ENCODE measurements around the gene HPN.
A peak's percentile ranks its signal among the peaks of the same experiment; 100 is the strongest.
"Not testable (repeated sequence)": the region's sequence is repeated elsewhere in the genome, so short reads cannot be mapped to it uniquely, and the experiment has no call there.

The HPN gene

DNA sequence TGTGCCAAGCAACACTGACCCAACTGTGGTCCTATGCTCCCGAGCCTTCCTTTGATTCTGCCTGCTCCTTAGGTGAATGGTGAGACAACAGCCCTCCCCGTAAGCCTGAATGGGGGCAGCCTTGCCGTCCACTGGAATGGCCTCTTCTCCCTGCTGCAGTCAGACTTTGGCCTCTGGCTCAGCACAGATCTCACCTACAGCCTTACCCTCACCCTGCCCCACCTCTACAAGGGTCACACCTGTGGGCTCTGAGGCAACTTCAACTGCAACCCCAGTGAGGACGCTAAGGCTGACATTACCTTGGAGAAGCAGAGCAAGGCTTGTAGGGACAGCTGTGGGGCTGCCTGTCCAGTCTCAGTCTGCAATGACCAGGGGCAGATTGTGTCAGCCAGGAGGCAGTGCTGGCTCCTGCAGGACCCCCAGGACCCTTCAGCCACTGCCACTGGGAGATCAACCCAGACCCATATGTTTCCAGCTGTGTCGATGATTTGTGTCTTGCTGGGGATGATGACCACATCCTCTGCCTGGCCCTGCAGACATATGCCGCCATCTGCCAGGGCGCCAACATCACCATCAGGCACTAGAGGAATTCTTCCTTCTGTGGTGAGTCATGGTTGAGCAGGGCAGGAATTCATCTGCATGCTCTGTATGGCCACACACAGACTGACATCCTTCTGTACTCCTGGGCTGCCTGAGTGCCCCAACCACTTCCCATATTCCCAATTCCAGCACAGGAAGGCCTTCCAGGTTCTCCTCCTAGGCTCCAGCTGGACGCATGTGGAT is 46.8 kb downstream of the HPN start:
- no peak for DNase-seq

DNA sequence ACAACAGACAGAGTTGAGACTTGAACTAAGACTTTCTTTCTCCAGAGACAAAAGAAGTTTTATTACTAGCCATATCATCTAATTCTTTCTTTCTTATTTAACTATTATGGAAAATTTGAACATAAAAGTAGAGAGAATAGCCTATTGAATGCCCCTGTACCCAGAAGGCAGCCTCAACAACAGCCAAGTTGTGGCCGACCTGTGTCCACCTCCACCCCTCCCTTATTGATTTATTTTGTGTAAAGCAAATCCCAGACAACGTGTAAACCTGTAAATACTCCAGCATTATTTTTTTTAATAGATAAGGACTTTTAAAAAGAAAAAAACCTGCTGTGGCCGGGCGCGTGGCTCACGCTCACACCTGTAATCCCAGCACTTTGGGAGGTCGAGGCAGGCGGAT is 48.0 kb downstream of the HPN start:
- no peak for DNase-seq

DNA sequence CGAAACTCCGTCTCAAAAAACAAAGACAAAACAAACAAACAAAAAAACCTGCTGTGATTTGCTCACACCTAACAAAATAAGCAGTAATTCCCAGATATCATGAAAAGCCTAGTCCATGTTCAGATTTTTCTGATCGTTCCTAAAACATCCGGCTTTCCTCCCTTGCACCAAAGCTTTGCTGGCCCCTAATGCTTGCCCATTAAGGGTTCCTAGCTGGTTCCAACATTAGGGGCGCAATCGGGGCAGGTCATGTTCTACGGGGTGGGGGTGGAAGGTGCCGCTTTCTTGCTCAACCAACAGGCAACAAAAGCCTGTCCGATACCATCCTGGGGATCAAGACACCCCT is 48.6 kb downstream of the HPN start:
- DNase-seq = no peak

DNA sequence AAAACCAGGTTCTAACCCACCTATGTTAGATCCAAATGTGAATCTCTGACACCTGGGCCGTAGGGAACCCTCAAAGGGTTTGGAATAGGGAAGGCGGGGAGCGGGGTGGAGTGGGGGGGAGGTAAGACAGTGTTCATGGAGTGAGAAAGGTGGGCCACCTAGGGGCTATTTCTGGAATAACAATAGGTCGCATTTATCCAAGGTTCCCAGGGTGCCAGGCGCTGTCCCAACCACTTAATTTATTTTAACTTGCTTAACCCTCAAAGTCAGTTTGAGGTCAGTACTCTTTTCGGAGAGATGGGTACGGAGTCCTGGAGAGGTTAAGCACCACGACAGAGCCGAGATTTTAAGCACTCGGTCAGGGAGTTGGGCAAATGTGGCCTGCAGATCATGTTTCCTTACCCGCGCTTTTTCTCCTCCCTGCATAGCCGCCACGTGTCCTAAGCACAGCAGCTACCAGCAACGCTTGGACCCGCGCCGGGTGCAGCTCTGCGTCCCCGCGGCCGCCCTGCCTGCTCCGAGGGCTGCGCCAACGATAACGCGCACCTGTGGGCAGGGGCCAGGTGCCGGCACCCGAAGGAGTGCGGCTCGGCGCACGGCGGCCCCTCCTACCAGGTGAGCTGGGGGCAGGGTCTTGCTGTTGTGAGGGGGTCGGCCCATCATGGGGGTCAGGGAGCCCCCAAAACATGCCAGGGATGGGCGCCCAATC is 49.1 kb downstream of the HPN start:
- DNase-seq = peak; percentile 53

DNA sequence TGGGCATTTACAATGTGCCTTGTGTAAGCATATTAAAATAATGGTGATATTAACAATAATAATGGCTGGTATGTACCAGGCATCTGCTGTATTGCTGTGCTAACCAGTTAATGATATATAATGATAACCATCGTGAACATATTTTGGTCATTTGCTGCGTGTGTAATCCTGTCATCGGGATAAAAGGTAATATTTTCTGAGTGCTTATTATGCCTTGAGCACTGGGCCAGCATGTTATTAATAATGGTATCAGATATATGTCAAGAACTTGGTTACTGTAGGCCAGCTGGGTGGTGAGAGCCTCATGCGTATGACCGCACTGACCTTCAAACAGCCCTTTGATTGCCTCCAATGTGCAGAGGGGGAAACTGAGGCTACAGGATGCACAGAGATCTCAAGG is 51.9 kb downstream of the HPN start:
- DNase-seq = no peak

DNA sequence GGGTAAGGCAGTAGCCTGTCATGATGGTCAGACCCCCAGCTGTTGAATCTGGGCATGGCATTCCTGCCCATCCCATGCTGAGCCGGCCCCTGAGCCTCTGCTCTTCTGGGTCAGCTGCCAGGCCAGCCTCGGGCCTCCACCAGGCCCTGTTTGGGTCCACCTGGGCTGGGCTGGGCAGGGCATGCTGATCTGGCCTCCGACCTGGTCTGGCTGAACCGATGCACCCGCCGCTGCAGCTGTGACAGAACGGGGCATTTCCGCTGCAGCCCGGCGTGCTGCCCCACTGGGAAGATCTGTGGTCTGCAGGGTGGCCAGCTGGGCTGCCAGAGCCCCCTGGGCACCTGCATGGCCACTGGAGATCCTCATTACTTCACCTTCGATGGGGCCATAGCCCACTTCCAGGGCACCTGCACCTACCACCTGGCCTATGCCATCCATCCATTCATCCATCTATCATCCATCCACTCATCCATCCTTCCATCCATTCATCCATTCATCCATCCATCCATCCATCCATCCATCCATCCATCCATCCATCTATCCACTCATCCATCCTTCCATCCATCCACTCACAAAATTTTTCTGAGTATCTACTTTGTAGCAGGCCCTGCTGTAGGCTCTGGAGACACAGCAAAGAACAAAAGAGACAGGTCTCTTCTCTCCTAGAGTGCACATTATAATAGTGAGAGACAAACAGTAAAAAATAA is 52.6 kb downstream of the HPN start:
- DNase-seq = no peak

DNA sequence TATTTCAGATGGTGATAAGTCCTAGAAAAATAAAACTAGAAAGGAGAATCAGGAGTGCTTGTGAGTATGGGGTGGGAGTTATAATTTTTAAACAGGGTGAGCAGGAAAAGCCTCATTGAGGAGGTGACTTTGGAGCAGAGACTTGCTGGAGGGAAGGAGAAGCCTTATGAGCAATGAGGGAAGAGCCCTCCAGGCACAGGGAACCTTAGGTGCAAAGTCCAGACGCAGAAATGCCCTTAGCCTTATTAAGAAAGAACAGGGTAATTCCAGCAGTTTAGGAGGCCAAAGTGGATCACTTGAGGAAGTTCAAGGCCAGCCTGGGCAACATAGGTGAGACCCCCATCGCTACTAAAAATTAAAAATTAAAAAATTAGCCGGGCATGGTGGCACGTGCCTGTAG is 53.1 kb downstream of the HPN start:
- DNase-seq = no peak

DNA sequence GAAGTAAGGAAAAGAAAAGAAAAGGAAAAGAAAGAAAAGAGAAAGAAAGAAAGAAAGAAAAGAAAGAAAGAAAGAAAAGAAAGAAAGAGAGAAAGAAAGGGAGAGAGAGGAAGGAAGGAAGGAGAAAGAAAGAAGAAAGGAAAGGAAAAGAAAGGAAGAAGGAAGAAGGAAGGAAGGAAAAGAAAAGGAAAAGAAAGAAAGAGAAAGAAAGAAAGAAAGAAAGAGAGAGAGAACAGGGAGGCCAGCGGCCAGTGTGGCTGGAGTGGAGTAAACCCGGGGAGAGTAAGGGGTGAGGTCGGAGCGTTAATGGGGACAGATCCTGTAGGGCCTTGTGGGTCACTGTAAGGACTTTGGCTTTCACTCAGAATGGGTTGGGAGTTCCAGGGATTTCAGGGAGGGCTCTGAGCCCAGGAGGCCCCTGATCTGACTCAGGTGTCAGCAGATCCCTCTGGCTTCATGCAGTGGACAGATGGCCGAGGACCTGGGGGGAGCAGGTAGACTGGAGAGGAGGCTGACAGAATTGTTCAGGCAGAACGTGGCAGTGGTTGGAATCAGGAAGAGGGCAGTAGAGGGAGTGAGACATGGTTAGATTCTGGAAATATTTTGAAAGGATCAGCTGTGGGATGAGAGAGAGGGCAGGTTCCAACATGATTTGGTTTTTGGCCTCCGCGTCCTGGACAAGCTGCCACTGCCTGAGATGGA is 54.3 kb downstream of the HPN start:
- no peak for DNase-seq

DNA sequence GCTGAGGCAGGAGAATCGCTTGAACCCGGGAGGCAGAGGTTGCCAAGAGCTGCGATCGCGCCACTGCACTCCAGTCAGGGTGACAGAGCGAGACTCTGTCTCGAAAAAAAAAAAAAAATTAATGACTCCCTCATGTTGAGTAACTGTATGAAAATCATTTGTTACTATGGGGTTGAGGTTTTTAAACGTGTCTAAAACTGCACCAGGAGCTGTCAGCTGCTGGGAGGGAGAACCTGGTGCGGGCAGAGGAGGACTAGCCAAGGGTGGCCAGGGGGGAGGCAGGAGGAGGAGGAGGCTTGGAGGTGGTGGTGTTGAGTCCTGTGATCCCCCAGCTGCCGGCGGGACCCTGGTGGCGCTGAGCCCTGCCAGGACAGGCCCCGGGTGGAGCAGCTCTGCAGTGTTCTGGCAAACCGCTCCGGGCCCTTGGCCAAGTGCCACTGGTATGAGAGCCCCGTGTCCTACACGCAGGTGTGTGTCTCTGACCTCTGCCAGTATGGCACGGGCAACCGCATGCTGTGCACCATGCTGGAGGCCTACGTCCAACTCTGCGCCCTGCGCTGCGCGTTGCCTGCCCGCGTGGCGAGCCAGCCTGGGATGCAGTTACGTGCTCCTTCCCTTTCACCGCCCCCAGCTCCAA is 57.0 kb downstream of the HPN start:
- no peak for DNase-seq

DNA sequence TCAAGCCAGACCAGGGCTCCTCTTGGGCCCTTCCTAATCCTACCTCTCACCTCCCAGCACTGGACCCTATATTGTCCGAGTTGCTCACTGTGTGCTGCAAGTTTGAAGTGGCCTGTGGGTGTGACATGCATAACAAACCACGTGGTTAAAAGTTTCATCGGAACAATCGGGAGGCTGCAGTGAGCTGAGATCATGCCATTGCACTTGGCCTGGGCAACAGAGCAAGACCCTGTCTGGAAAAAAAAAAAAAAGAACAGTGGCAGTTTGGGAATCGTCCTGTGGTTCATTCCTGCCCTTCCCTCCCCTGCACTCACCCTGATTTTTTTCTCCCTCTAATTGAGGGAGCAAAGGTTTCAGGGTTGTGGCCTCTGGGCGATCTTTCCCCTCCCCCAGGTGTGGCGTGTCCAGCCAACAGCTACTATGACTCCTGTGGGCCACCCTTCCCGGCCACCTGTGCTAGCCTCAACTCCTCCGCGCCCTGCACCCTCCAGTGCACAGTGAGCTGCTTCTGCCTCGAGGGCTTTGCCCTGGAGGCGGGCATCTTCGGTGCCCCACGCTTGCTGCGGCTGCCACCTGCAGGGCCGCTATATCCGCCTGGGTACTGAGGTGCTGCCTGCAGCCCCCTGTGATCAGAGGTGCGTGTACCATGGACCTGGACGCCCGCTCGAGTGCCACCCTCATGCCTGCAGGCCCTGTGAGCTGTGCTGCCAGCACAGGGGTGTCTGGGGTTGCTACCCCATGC is 57.8 kb downstream of the HPN start:
- DNase-seq = no peak

DNA sequence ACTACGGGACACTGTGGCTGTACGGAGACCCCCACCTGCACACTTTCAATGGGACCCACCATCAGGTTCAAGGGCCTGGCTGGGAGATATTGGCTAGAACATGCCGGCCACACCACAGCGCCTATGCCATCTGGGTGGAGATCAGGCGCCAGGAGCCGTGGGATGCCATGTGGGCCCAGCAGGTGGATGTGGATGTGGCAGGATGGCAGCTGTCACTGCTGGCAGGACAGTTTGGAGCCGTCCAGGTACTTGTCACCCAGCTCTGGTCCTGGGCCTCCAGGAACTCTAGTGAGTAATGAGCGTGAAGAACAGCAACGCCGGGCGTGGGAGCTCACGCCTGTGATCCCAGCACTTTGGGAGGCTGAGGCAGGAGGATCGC is 58.4 kb downstream of the HPN start:
- DNase-seq = no peak

DNA sequence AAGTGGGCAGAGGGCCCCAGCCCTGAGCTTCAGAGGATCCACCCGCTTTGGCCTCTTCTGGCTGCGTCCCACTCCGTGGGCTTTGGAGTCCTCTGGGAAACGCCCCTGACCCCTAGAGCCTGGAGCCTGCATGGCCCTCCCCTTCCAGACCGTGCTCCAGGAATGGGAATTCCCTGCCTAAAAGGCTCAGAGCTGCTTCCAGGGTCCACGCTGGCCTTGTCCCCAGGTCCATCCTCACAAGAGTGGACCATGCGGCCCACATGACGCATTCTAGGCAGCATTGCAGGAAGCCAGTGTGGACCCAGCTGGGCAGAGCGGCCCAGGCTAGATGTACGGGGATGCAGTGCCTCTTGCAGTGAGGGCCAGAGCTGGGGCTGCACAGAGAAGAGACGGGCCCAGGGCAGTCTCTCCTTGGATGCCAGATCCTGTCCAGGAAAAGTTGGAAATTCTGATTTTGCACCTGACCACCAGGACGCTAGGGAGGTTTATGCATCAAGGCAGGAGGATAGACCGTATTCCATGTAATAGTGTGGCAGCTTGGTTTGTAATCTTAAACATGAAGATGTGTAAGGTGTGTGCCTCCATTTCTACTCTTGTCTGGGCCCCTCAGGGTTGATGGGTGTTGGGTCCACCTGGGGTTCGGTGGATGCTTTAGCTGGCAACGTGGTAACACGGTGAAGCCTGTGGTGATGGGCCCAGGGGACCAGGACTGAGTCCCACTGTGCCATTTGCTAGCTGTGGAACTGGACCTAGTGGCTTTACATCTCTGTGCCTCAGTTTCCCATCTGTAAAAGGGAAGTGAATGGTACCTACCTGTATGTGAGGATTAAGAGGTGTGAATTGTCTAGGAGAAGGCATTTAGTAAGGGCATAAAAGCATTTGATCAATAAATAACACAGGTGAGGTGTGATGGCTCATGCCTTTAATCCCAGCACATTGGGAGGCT is 59.3 kb downstream of the HPN start:
- no peak for DNase-seq

DNA sequence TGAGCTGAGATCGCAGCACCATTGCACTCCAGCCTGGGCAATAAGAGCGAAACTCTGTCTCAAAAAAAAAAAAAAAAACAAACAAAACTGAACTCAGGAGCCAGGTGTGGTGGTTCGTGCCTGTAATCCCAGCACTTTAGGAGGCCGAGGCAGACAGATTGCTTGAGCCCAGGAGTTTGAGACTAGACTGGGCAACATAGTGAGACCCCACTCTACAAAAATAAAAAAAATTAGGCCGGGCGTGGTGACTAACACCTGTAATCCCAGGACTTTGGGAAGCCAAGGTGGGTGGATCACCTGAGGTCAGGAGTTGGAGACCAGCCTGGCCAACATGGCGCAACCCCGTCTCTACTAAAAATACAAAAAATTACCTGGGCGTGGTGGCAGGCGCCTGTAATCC is 60.4 kb downstream of the HPN start:
- DNase-seq = not testable (repeated sequence)

DNA sequence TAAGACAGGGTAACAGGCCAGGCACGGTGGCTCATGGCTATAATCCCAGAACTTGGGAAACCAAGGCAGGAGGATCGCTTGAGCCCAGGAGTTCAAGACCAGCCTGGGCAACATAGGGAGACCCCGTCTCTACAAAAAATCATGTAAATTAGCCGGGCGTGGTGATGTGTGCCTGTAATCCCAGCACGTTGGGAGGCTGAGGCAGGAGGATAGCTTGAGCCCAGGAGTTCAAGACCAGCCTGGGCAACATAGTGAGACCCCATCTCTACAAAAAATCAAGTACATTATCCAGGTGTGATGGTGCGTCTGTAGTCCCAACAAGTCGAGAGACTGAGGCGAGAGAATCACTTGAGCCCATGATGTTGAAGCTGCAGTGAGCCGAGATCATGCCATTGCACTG is 62.1 kb downstream of the HPN start:
- DNase-seq = not testable (repeated sequence)

DNA sequence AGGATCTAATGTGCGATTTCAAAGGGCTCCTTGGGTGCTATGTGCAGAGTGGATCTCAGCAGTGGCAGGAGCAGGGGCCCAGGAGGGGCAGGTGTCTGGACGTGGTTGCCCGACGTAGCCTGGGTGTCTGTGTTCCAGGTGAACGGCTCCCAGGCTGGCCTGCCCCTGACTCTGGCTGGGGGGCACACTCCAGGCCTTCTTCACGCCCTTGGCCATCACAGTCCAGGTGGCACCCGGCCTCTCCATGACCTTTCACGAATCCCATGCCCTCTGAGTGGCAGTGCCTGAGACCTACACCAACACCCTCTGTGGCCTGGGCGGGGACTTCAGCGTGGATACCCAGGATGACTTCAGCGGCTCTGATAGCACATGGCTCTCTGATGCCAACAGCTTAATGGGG is 62.8 kb downstream of the HPN start:
- DNase-seq = no peak

DNA sequence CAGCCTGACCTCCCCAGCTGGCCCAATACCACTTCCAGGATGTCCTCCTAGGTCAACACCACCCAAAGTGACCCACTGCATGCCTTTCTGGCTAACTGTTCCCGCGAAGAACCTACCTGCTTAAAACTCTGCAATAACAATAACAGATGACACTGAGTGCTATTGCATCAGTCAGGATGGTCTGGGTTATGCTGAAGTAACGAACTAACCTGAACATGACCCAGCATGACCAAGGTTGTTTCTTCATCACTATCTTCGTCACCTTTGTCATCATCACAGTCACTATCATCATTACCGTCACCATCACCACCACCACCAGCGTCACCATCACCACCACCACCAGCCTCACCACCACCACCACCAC is 63.5 kb downstream of the HPN start:
- DNase-seq = no peak

DNA sequence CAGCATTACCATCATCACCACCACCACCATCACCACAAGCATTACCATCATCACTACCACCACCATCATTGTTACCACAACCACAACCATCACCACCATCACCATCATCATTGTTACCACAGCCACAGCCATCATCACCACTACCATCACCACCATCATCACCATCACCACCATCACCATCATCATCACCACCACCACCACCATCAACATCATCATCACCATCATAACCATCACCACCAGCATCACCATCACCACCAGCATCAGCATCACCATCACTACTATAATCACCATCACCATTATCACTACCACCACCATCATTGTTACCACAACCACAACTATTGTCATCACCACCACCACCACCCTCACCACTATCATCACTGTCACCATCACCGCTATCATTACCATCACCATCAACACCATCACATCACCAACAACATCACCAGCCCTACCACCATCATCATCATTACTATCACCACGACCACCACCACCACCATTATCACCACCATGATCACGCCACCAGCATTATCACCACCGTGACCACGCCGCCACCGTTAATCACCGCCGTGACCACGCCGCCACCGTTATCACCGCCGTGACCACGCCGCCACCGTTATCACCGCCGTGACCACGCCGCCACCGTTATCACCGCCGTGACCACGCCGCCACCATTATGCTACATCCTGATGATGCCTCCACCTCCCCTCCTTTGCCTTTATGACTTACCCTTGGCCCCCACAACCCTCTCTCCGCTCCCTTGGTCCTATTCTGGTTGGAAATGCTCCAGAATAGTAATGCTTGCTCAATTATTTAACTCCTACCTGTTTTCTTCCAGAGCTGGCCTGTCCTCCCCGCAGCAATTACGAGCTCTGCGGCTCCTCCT is 64.1 kb downstream of the HPN start:
- no peak for DNase-seq

DNA sequence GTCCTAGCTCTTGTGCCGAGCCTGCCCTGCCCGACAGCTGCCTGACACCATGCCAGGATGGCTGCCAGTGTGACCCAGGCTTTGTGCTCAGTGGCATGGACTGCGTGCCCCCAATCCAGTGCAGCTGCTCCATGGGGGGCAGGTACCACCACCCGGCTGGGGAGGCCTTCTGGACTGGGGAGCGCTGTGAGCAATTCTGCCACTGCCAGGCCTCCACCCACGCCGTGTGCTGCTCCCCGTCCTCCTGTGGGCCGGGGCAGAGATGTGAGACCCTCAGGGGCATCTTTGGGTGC is 64.7 kb downstream of the HPN start:
- no peak for DNase-seq

DNA sequence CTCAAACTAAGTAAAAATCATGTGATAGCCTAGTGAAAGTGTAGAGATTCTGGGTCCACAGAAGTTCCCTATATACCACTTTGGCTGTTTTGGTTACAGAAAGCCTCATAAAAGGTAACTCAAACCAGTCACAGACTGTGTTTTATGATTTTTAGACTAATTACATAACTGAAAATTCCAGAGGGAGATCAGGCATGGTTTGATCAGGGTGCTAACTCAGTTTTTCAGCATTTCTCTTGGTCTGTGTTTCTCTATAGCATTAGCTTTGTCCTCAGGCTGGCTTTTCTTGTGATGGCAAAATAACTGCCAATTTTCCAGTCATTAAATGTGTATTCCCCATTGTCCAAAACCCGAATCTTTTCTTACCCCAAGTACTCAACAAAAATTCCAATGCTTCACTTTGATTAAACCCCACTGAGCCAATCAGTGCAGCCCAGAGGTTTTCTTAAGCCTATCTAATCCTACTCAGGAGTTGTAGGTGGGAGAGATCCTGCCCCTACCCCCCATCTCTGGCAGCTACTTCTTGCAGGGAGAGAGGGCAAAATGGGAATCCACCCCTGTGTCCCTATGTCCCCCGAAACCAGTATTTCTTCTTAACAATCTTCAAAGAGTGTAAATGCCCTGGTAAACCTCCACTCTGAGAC is 65.5 kb downstream of the HPN start:
- DNase-seq = no peak

DNA sequence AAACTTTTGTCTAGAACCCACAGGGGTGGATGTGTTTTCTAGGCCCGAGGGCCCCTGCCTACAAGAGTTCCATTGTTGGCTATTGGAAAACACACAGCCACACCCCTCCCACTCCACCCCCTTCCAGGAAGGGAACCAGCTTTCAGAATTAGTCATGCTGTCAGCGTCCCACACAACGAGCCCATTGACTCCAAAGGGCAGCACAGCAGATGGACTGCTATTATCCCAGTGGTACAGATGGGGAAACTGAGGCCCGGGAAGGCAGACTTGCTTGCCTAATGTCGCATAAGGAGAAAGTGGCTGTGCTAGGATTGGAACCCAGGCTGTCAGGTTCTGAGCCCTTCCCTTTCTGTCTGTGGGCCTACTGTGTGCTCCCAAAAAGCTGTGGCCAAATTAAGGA is 66.0 kb downstream of the HPN start:
- no peak for DNase-seq

Data from activated CD4-positive, alpha-beta T cell treated with anti-CD3 and anti-CD28 coated beads, Interleukin-2, amount 50 U/mL, for 16 hours (primary cell).